Fibroblast of pulmonary artery (primary cell): ENCODE data around the gene RFC2.

ENCODE experiments used
- DNase-seq: peaks from one replicate; pipeline ENCODE4 v3.0.0-alpha.2; 2010; ENCODE audit warnings: low read depth
- H3K4me3 ChIP-seq: replicated peaks from 2 replicates; pipeline ENCODE4 v1.5.1; 2011; ENCODE audit warnings: low read depth, mild to moderate bottlenecking, control low read depth, low read length, moderate library complexity
- CTCF ChIP-seq: IDR thresholded peaks from 2 replicates; pipeline ENCODE4 v1.5.1; 2011; ENCODE audit warnings: mild to moderate bottlenecking, control low read depth, low read length, inconsistent platforms; ENCODE audit errors: missing control alignments

RFC2 gene

GRCh38 chr7:74246497-74246896 lies 7.7 kb downstream of the RFC2 start:
- DNase-seq, result no peak
- no peak overlapping the region for H3K4me3 ChIP-seq
- no peak for TF ChIP-seq CTCF

GRCh38 chr7:74242122-74242443 lies 12.1 kb downstream of the RFC2 start:
- H3K4me3 ChIP-seq, result no peak overlapping the region
- DNase-seq, result no peak
- TF ChIP-seq CTCF, result no peak

- TF ChIP-seq CTCF, result no peak
- H3K4me3 ChIP-seq, result no peak overlapping the region
- no peak for DNase-seq
These were observed 13.7 kb downstream of the RFC2 start for GRCh38 chr7:74240482-74240881.

- no peak for TF ChIP-seq CTCF
- no peak for DNase-seq
- no peak overlapping the region for H3K4me3 ChIP-seq
These were observed 17.9 kb downstream of the RFC2 start for GRCh38 chr7:74236284-74236683.

GRCh38 chr7:74235518-74236268 lies 18.5 kb downstream of the RFC2 start:
- TF ChIP-seq CTCF, result no peak
- no peak for DNase-seq
- no peak overlapping the region for H3K4me3 ChIP-seq

- H3K4me3 ChIP-seq, result no peak overlapping the region
- TF ChIP-seq CTCF, result no peak
- peak; percentile 51 for DNase-seq
These were observed 20.4 kb downstream of the RFC2 start for GRCh38 chr7:74233655-74234285.

- no peak for DNase-seq
- no peak for TF ChIP-seq CTCF
- no peak overlapping the region for H3K4me3 ChIP-seq
These were observed 23.0 kb downstream of the RFC2 start for GRCh38 chr7:74231232-74231590.
